Natural killer cell (primary cell): ENCODE results near the gene MYH3. TPM values are rescaled to one million over a fixed set of nuclear protein-coding genes. Genes with fewer than 3 reads are reported as not detected.

Experiments used
- ATAC-seq, 3 donors: fragments of 150-1000 bp in 2 of 3; fragments of 200-7000 bp in 1 of 3; cut with Tn5 transposase; 1 replicate in 1 of 3; 2 replicates in 2 of 3; pipeline ENCODE4 v1.10.0; 2021; ENCODE audit warnings: mild to moderate bottlenecking in 2 of 3, moderate library complexity in 2 of 3
- DNase-seq, 2 donors: peaks; one replicate each; pipeline versions ENCODE4 v3.0.0 to v3.0.0-alpha.2; 2013 to 2021; ENCODE audit warnings: mixed read lengths in 1 of 2
- H3K27ac ChIP-seq: one replicate; pipeline ENCODE4 v1.5.1; 2013; ENCODE audit warnings: mild to moderate bottlenecking, low read length
- H3K27me3 ChIP-seq: one replicate; pipeline ENCODE4 v1.6.1; 2013; ENCODE audit warnings: low read length; ENCODE audit not compliant: control insufficient read depth, insufficient read depth
- H3K36me3 ChIP-seq: one replicate; pipeline ENCODE4 v1.6.1; 2013; ENCODE audit warnings: low read length; ENCODE audit not compliant: control insufficient read depth, insufficient read depth
- H3K4me1 ChIP-seq: one replicate; pipeline ENCODE4 v1.6.1; 2013; ENCODE audit warnings: low read length; ENCODE audit not compliant: control insufficient read depth, insufficient read depth
- H3K4me3 ChIP-seq: one replicate; pipeline ENCODE4 v1.5.1; 2013; ENCODE audit warnings: low read length
- H3K9me3 ChIP-seq: one replicate; pipeline ENCODE4 v1.6.1; 2013; ENCODE audit warnings: low read length; ENCODE audit not compliant: control insufficient read depth, insufficient read depth
- H3K27ac Mint-ChIP-seq, 2 donors: one replicate each; pipeline ENCODE4 v1.8.0; 2022; ENCODE audit warnings: mild to moderate bottlenecking in 2 of 2, mixed read lengths in 2 of 2, moderate library complexity in 1 of 2
- H3K27me3 Mint-ChIP-seq, 2 donors: one replicate each; pipeline ENCODE4 v1.8.0; 2022; ENCODE audit warnings: low read depth in 2 of 2, mixed read lengths in 2 of 2
- H3K36me3 Mint-ChIP-seq: one replicate; pipeline ENCODE4 v1.8.0; 2022; ENCODE audit warnings: mixed read lengths
- H3K4me1 Mint-ChIP-seq, 2 donors: one replicate each; pipeline ENCODE4 v1.8.0; 2022; ENCODE audit warnings: mixed read lengths in 2 of 2
- H3K4me3 Mint-ChIP-seq: one replicate; pipeline ENCODE4 v1.8.0; 2022; ENCODE audit warnings: mild to moderate bottlenecking, moderate library complexity, mixed read lengths
- H3K9me3 Mint-ChIP-seq, 2 donors: one replicate each; pipeline ENCODE4 v1.8.0; 2022; ENCODE audit warnings: mixed read lengths in 2 of 2
- WGBS: methylation state at CpG from one replicate; pipeline ENCODE4 v1.1.7; 2013; ENCODE audit warnings: missing lambda C conversion rate; ENCODE audit not compliant: insufficient coverage; 5-methylcytosine and 5-hydroxymethylcytosine counted together
- intact Hi-C: fragments of 100-400 bp; cut with micrococcal nuclease; formaldehyde crosslinking; loops from one replicate; pipeline ENCODE4 v1.14.2; 2022
- total RNA-seq, 4 donors: library from RNA; stranded (reverse); fragments of 120-200 nt in 1 of 4; gene quantifications; one replicate each; pipeline versions ENCODE4 v1.2.3 to v1.2.4, GENCODE V29; 2013 to 2022
- TF ChIP-seq, protein P1 (sequence below): fragments of 200-600 bp; IDR thresholded peaks from one replicate; pipeline ENCODE4 v1.8.0; 2022; ENCODE audit warnings: antibody characterized with exemption

The MYH3 gene
- total RNA-seq, 3 donors from 2014 or later (not counting 1 experiment from before 2014, with no cell fraction given) = 4.3 to 6.6 (median 6.2) TPM

DNA sequence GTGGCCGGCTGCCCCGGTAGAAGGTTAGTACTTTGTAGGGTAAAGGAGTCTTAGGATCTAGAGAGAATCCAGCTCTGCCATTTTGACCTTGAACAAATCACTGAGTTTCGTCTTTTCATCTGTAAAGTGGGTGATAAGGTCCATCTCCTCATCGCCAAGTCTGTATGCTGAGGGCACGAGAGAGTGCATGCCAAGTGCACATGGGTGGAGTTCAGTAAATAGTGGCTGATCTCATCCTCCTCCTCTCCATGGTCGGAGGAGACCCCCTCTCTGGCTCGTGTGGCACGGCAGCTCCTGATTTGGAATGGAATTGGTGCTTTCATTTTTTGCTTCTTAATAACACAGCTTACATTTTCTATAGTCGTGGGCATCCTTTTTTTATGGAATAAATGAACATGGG is 30.7 kb downstream of the MYH3 start:
- Histone ChIP-seq H3K4me3 (no peak overlapping the region), H3K9me3 (no peaks in the 10 kb centered on the region), H3K27ac (no peak overlapping the region), H3K27me3 (no peaks in the 10 kb centered on the region), H3K4me1 (no peaks in the 10 kb centered on the region), H3K36me3 (peaks cover 9% of the 10 kb centered on the region)
- Mint-ChIP-seq H3K4me3 (no peak overlapping the region), H3K9me3 (no peaks in the 10 kb centered on the region), H3K36me3 (no peaks in the 10 kb centered on the region), H3K27ac (no peak overlapping the region), H3K27me3 (peaks cover 0 to 3% of the 10 kb centered on the region in 2 donors), H3K4me1 (no peaks in the 10 kb centered on the region)
- intact Hi-C loops = no loop called here
- TF ChIP-seq, protein P1, sequence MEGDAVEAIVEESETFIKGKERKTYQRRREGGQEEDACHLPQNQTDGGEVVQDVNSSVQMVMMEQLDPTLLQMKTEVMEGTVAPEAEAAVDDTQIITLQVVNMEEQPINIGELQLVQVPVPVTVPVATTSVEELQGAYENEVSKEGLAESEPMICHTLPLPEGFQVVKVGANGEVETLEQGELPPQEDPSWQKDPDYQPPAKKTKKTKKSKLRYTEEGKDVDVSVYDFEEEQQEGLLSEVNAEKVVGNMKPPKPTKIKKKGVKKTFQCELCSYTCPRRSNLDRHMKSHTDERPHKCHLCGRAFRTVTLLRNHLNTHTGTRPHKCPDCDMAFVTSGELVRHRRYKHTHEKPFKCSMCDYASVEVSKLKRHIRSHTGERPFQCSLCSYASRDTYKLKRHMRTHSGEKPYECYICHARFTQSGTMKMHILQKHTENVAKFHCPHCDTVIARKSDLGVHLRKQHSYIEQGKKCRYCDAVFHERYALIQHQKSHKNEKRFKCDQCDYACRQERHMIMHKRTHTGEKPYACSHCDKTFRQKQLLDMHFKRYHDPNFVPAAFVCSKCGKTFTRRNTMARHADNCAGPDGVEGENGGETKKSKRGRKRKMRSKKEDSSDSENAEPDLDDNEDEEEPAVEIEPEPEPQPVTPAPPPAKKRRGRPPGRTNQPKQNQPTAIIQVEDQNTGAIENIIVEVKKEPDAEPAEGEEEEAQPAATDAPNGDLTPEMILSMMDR = no peak
- 86% methylated on average over 5 of the region's 9 CpGs for WGBS
- ATAC-seq (no peak), DNase-seq (no peak)

DNA sequence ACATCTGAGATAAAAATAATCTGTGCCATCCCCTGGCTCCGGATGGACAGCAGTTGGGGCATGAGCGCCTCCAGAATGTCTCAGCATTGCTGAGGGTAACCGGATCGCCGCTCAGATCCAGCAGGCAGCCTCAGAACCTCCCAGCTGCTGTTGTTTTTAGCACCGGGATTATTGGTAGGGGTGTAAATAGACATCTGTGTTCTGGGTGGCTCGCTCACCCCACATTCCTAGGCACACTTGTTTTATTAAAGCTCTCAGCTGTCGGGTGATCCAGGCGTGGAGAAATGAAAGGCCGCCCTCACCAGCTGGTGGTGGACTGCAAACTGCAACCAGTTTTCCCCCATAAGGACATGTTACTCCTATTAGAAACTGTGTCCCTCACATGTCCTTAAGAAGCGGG is 32.1 kb downstream of the MYH3 start:
- H3K27ac ChIP-seq = no peak overlapping the region
- H3K4me1 ChIP-seq = no peaks in the 10 kb centered on the region
- Mint-ChIP-seq H3K9me3 (no peaks in the 10 kb centered on the region), H3K4me1 (no peaks in the 10 kb centered on the region), H3K27ac (no peak overlapping the region), H3K36me3 (no peaks in the 10 kb centered on the region), H3K27me3 (peaks cover 0 to 5% of the 10 kb centered on the region in 2 donors), H3K4me3 (no peak overlapping the region)
- H3K36me3 ChIP-seq = peaks cover 8% of the 10 kb centered on the region
- no peaks in the 10 kb centered on the region for H3K27me3 ChIP-seq
- TF ChIP-seq, protein P1 = no peak
- no peak for ATAC-seq
- no peaks in the 10 kb centered on the region for H3K9me3 ChIP-seq
- no peak for DNase-seq
- intact Hi-C loops = no loop called here
- WGBS = 94% methylated on average over 11 of the region's 11 CpGs
- H3K4me3 ChIP-seq = no peak overlapping the region

DNA sequence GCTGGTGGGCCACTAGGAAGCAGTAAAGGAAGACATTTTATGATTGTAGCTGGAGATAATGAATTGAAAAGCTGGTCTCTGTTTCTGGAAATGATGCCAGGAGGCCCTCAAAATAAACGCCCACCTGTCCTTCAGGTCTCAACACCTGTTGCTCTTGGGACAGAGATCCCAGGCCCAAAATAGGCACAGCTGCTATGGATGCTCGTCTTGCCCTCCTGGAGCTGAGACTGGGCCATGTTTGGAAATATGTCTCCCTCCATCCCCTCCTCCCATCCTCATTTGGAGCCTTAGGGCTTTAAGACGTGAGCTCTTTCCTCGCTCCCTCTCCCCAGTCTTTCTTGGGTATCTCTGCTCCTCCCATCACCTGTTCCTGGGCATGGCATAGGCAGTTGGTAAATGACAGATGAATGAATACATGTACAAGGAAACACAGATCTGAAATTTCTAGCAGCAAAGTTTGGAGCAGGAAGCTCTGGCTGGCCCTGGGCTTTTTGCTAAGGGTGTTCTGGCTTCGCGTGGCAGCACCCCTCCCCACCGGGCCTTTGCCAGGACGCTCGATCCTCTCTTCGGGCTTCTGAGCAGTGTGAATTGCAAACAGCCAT is 33.3 kb downstream of the MYH3 start:
- Histone ChIP-seq H3K27ac (no peak overlapping the region), H3K4me3 (no peak overlapping the region), H3K9me3 (no peaks in the 10 kb centered on the region), H3K36me3 (no peaks in the 10 kb centered on the region), H3K27me3 (no peaks in the 10 kb centered on the region), H3K4me1 (no peaks in the 10 kb centered on the region)
- H3K9me3 Mint-ChIP-seq = no peaks in the 10 kb centered on the region
- peaks cover 0 to 5% of the 10 kb centered on the region in 2 donors for H3K27me3 Mint-ChIP-seq
- 91% methylated on average over 8 of the region's 10 CpGs for WGBS
- DNase-seq = no peak
- TF ChIP-seq, protein P1 = no peak
- H3K4me3 Mint-ChIP-seq = no peak overlapping the region
- H3K4me1 Mint-ChIP-seq = no peaks in the 10 kb centered on the region
- intact Hi-C loops = no loop called here
- no peaks in the 10 kb centered on the region for H3K36me3 Mint-ChIP-seq
- no peak overlapping the region for H3K27ac Mint-ChIP-seq
- no peak for ATAC-seq
